IMR-90 (cell line): ENCODE results near the gene IKBKE. TPM values are rescaled to one million over a fixed set of nuclear protein-coding genes. Genes with fewer than 3 reads are reported as not detected.

Source experiments
- ATAC-seq: fragments of 200-7000 bp; cut with Tn5 transposase; 2 replicates; pipeline ENCODE4 v1.9.1; 2020; ENCODE audit warnings: low read depth, mild to moderate bottlenecking, moderate library complexity
- BruUV-seq: library from RNA; stranded (reverse); fragments of 400-500 nt; replicated peaks from 2 replicates; lab custom pipeline; 2021; lab: Mats Ljungman, UMichigan
- CTCF ChIA-PET: fragments of 300-600 bp; formaldehyde crosslinking; extraction: SDS; loops from one replicate; lab custom pipeline; 2021; ENCODE audit warnings: antibody characterized with exemption; lab: Yijun Ruan, JAX
- POLR2A ChIA-PET: fragments of 300-600 bp; sonication (Branson Sonifier 250); formaldehyde crosslinking; loops from one replicate; lab custom pipeline; 2022; ENCODE audit warnings: antibody characterized with exemption; ENCODE audit not compliant: unreplicated experiment; lab: Charles Lee
- DNase-seq: peaks from one replicate; pipeline ENCODE4 v3.0.0; 2013
- H2AFZ ChIP-seq: replicated peaks from 2 replicates; pipeline ENCODE3; 2013; ENCODE audit warnings: low read length, mild to moderate bottlenecking; ENCODE audit not compliant: poor library complexity
- H2AK5ac ChIP-seq: 2 replicates; pipeline ENCODE4 v1.6.1; 2013; ENCODE audit warnings: low read depth, low read length, inconsistent platforms
- H2AK9ac ChIP-seq: replicated peaks from 2 replicates; pipeline ENCODE3; 2013; ENCODE audit warnings: mild to moderate bottlenecking, low read depth, low read length, moderate library complexity; ENCODE audit not compliant: poor library complexity
- H2BK120ac ChIP-seq: 2 replicates; pipeline ENCODE4 v1.6.1; 2013; ENCODE audit warnings: low read depth, low read length, inconsistent platforms
- H2BK15ac ChIP-seq: 3 replicates; pipeline ENCODE4 v1.6.1; 2013; ENCODE audit warnings: low read depth, low read length, inconsistent platforms
- H2BK20ac ChIP-seq: 2 replicates; pipeline ENCODE4 v1.6.1; 2013; ENCODE audit warnings: low read depth, mild to moderate bottlenecking, inconsistent platforms, low read length, moderate library complexity
- H2BK5ac ChIP-seq: 2 replicates; pipeline ENCODE4 v1.6.1; 2013; ENCODE audit warnings: mild to moderate bottlenecking, low read depth, low read length, inconsistent platforms; ENCODE audit not compliant: poor library complexity, severe bottlenecking
- H3K14ac ChIP-seq: replicated peaks from 2 replicates; pipeline ENCODE4 v1.6.1; 2013; ENCODE audit warnings: low read depth, low read length, inconsistent platforms
- H3K18ac ChIP-seq: 2 replicates; pipeline ENCODE4 v1.6.1; 2013; ENCODE audit warnings: low read depth, low read length, control low read depth
- H3K23ac ChIP-seq: 2 replicates; pipeline ENCODE4 v1.6.1; 2013; ENCODE audit warnings: low read depth, low read length, inconsistent platforms
- H3K27ac ChIP-seq: 2 replicates; pipeline ENCODE4 v1.5.1; 2013; ENCODE audit warnings: mild to moderate bottlenecking, control low read depth, low read length; ENCODE audit not compliant: insufficient read depth
- H3K27me3 ChIP-seq: 2 replicates; pipeline ENCODE4 v1.6.1; 2013; ENCODE audit warnings: low read length; ENCODE audit not compliant: control insufficient read depth, insufficient read depth
- H3K36me3 ChIP-seq: 2 replicates; pipeline ENCODE4 v1.6.1; 2013; ENCODE audit warnings: low read length, mixed read lengths; ENCODE audit not compliant: control insufficient read depth, insufficient read depth
- H3K4ac ChIP-seq: 2 replicates; pipeline ENCODE4 v1.6.1; 2013; ENCODE audit warnings: low read depth, low read length, inconsistent platforms
- H3K4me1 ChIP-seq: 2 replicates; pipeline ENCODE4 v1.6.1; 2013; ENCODE audit warnings: low read length, mixed read lengths; ENCODE audit not compliant: control insufficient read depth, insufficient read depth
- H3K4me2 ChIP-seq: 2 replicates; pipeline ENCODE4 v1.6.1; 2013; ENCODE audit warnings: low read depth, mild to moderate bottlenecking, control low read depth, low read length, moderate library complexity
- H3K4me3 ChIP-seq: 2 replicates; pipeline ENCODE4 v1.5.1; 2013; ENCODE audit warnings: low read depth, mild to moderate bottlenecking, control low read depth, low read length, moderate library complexity; ENCODE audit not compliant: insufficient read depth
- H3K56ac ChIP-seq: 2 replicates; pipeline ENCODE4 v1.6.1; 2013; ENCODE audit warnings: low read length, inconsistent platforms; ENCODE audit not compliant: insufficient read depth; ENCODE audit errors: extremely low read depth
- H3K79me1 ChIP-seq, 2 experiments: 2 replicates each; pipeline ENCODE4 v1.6.1; 2013; ENCODE audit warnings: low read length in 2 of 2, inconsistent platforms in 1 of 2, low read depth in 1 of 2
- H3K9ac ChIP-seq: 2 replicates; pipeline ENCODE4 v1.6.1; 2013; ENCODE audit warnings: low read depth, low read length, control low read depth
- H3K9me1 ChIP-seq: 2 replicates; pipeline ENCODE4 v1.6.1; 2013; ENCODE audit warnings: low read length, inconsistent platforms; ENCODE audit not compliant: insufficient read depth
- H3K9me3 ChIP-seq: 2 replicates; pipeline ENCODE4 v1.6.1; 2013; ENCODE audit warnings: low read length; ENCODE audit not compliant: control insufficient read depth, insufficient read depth
- H4K20me1 ChIP-seq: 2 replicates; pipeline ENCODE4 v1.6.1; 2013; ENCODE audit warnings: low read length, inconsistent platforms; ENCODE audit not compliant: insufficient read depth
- H4K5ac ChIP-seq: 2 replicates; pipeline ENCODE4 v1.6.1; 2013; ENCODE audit warnings: mild to moderate bottlenecking, low read depth, low read length, control low read depth
- H4K8ac ChIP-seq, 2 experiments: 2 replicates each; pipeline ENCODE4 v1.6.1; 2013; ENCODE audit warnings: low read depth in 2 of 2, low read length in 2 of 2, control low read depth in 1 of 2, inconsistent platforms in 1 of 2
- H4K91ac ChIP-seq: 2 replicates; pipeline ENCODE4 v1.6.1; 2013; ENCODE audit warnings: low read depth, low read length, inconsistent platforms; ENCODE audit not compliant: insufficient read depth
- BHLHE40 ChIP-seq: fragments of 150-350 bp; IDR thresholded peaks from 2 replicates; pipeline ENCODE4 v1.6.1; 2016; ENCODE audit warnings: mild to moderate bottlenecking, low read depth, low read length
- CEBPB ChIP-seq: IDR thresholded peaks from 2 replicates; pipeline ENCODE4 v1.6.1; 2012; ENCODE audit warnings: low read depth, low read length, improper control_type of control experiment
- CHD1 ChIP-seq: IDR thresholded peaks from 2 replicates; pipeline ENCODE4 v1.6.1; 2012; ENCODE audit warnings: low read depth, low read length, improper control_type of control experiment
- FOS ChIP-seq: fragments of 150-350 bp; IDR thresholded peaks from 2 replicates; pipeline ENCODE4 v1.6.1; 2016; ENCODE audit warnings: low read depth, low read length
- MAFK ChIP-seq: IDR thresholded peaks from 2 replicates; pipeline ENCODE4 v1.6.1; 2012; ENCODE audit warnings: low read depth, low read length, improper control_type of control experiment
- MAZ ChIP-seq: IDR thresholded peaks from 2 replicates; pipeline ENCODE4 v1.6.1; 2012; ENCODE audit warnings: low read depth, mild to moderate bottlenecking, low read length, improper control_type of control experiment, moderate library complexity, borderline replicate concordance
- MXI1 ChIP-seq: IDR thresholded peaks from 2 replicates; pipeline ENCODE4 v1.6.1; 2012; ENCODE audit warnings: low read depth, mild to moderate bottlenecking, low read length, moderate library complexity, borderline replicate concordance
- NFE2L2 ChIP-seq: fragments of 150-350 bp; IDR thresholded peaks from 2 replicates; pipeline ENCODE4 v1.6.1; 2016; ENCODE audit warnings: low read depth, mild to moderate bottlenecking, low read length
- POLR2A ChIP-seq: IDR thresholded peaks from 2 replicates; pipeline ENCODE4 v1.6.1; 2012; ENCODE audit warnings: mild to moderate bottlenecking, low read depth, low read length
- RAD21 ChIP-seq: IDR thresholded peaks from 2 replicates; pipeline ENCODE4 v1.6.1; 2012; ENCODE audit warnings: low read length, improper control_type of control experiment
- RCOR1 ChIP-seq: IDR thresholded peaks from 2 replicates; pipeline ENCODE4 v1.6.1; 2012; ENCODE audit warnings: mild to moderate bottlenecking, low read length, improper control_type of control experiment; ENCODE audit not compliant: insufficient replicate concordance
- RFX5 ChIP-seq: IDR thresholded peaks from 2 replicates; pipeline ENCODE4 v1.8.0; 2012; ENCODE audit warnings: low read depth, mild to moderate bottlenecking, low read length, moderate library complexity
- SMC3 ChIP-seq: fragments of 150-350 bp; IDR thresholded peaks from 2 replicates; pipeline ENCODE4 v1.6.1; 2016; ENCODE audit warnings: low read depth, mild to moderate bottlenecking, antibody characterized with exemption, low read length, moderate library complexity
- WGBS, 2 experiments: methylation state at CpG; one replicate each; pipeline versions ENCODE4 v1.1.5 to v1.1.7; 2013; ENCODE audit warnings: missing lambda C conversion rate in 2 of 2; ENCODE audit not compliant: insufficient read length in 1 of 2; ENCODE audit errors: extremely low coverage in 2 of 2; 5-methylcytosine and 5-hydroxymethylcytosine counted together
- dilution Hi-C: fragments of 300-500 bp; cut with HindIII; formaldehyde crosslinking; loops from one replicate; pipeline ENCODE4 v1.14.3; 2018; ENCODE audit warnings: low sequenced_read_pairs; ENCODE audit not compliant: unreplicated experiment
- in situ Hi-C: fragments of 300-500 bp; cut with MboI; formaldehyde crosslinking; loops from 3 replicates; pipeline ENCODE4 v1.14.3; 2019; ENCODE audit warnings: low sequenced_read_pairs, inconsistent platforms, mixed read lengths
- intact Hi-C: fragments of 100-400 bp; cut with micrococcal nuclease; formaldehyde crosslinking; loops from 2 replicates; pipeline ENCODE4 v1.10.0; 2022
- polyA plus RNA-seq, 3 experiments: library from polyadenylated mRNA; depleted of rRNA; stranded (reverse); fragments of >200 nt; gene quantifications; 2 replicates each; pipeline ENCODE4 v1.2.3, GENCODE V29; 2012; ENCODE audit warnings: low replicate concordance in 1 of 3
- total RNA-seq: library from RNA; depleted of rRNA; stranded (reverse); fragments of >200 nt; gene quantifications from 2 replicates; pipeline ENCODE4 v1.2.3, GENCODE V29; 2012
- TF ChIP-seq, protein P1 (sequence below): conservative IDR thresholded peaks from 2 replicates; pipeline ENCODE4 v1.5.1; 2012; ENCODE audit warnings: mild to moderate bottlenecking, low read depth, low read length, improper control_type of control experiment
- TF ChIP-seq, protein P2 (sequence below): fragments of 150-350 bp; IDR thresholded peaks from 2 replicates; pipeline ENCODE4 v1.6.1; 2016; ENCODE audit warnings: low read depth, mild to moderate bottlenecking, low read length, moderate library complexity, borderline replicate concordance
- TF ChIP-seq, protein P3 (sequence below): fragments of 150-350 bp; IDR thresholded peaks from 2 replicates; pipeline ENCODE4 v1.6.1; 2017; ENCODE audit warnings: mild to moderate bottlenecking, antibody characterized with exemption, low read length, low read depth

The IKBKE gene
- total and polyA plus RNA-seq, 2 of the 4 experiments (the other 2 are of a cell fraction) = 20.3 to 24.0 TPM

DNA sequence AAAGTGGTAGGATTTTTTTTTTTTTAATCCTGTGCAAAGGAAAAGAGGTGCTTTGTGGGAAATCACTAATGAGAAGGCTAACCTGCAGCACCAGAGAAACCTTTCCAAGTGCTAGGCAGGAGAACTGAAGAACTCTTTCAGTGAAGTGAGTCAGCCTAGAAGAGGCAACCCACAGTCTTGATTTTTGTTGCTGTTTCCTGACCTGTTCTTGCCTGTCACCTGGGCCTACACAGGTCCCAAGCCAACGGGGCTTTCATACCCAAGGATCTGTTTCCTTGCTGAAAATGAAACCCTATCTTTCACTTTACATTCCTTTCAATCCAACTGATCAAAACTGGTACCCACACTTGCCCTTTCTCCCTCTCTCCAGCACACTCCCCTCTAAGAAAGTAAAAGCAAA, 7.1 kb upstream of the IKBKE start:
- no peak overlapping the region for H2BK120ac ChIP-seq
- in situ Hi-C loops = no loop called here
- no peak overlapping the region for H2AK5ac ChIP-seq
- H2AK9ac ChIP-seq = no peak overlapping the region
- H3K4me1 ChIP-seq = peaks cover 5% of the 10 kb centered on the region
- WGBS, 2 experiments = 100% methylated on average over 1 of the region's 1 CpG; no CpG with 5 or more reads in 1 of the 2 experiments
- TF ChIP-seq, protein P1, sequence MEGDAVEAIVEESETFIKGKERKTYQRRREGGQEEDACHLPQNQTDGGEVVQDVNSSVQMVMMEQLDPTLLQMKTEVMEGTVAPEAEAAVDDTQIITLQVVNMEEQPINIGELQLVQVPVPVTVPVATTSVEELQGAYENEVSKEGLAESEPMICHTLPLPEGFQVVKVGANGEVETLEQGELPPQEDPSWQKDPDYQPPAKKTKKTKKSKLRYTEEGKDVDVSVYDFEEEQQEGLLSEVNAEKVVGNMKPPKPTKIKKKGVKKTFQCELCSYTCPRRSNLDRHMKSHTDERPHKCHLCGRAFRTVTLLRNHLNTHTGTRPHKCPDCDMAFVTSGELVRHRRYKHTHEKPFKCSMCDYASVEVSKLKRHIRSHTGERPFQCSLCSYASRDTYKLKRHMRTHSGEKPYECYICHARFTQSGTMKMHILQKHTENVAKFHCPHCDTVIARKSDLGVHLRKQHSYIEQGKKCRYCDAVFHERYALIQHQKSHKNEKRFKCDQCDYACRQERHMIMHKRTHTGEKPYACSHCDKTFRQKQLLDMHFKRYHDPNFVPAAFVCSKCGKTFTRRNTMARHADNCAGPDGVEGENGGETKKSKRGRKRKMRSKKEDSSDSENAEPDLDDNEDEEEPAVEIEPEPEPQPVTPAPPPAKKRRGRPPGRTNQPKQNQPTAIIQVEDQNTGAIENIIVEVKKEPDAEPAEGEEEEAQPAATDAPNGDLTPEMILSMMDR = no peak
- TF ChIP-seq MXI1 = no peak
- TF ChIP-seq, protein P2, sequence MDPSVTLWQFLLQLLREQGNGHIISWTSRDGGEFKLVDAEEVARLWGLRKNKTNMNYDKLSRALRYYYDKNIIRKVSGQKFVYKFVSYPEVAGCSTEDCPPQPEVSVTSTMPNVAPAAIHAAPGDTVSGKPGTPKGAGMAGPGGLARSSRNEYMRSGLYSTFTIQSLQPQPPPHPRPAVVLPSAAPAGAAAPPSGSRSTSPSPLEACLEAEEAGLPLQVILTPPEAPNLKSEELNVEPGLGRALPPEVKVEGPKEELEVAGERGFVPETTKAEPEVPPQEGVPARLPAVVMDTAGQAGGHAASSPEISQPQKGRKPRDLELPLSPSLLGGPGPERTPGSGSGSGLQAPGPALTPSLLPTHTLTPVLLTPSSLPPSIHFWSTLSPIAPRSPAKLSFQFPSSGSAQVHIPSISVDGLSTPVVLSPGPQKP = no peak
- no peak for TF ChIP-seq MAZ
- TF ChIP-seq SMC3 = no peak
- no peak for TF ChIP-seq MAFK
- no peak for TF ChIP-seq CEBPB
- TF ChIP-seq RFX5 = no peak
- no peak for TF ChIP-seq POLR2A
- no peak for TF ChIP-seq FOS
- no peak for TF ChIP-seq RCOR1
- TF ChIP-seq, protein P3, sequence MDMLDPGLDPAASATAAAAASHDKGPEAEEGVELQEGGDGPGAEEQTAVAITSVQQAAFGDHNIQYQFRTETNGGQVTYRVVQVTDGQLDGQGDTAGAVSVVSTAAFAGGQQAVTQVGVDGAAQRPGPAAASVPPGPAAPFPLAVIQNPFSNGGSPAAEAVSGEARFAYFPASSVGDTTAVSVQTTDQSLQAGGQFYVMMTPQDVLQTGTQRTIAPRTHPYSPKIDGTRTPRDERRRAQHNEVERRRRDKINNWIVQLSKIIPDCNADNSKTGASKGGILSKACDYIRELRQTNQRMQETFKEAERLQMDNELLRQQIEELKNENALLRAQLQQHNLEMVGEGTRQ = no peak
- no peak for TF ChIP-seq NFE2L2
- TF ChIP-seq RAD21 = no peak
- no peak for TF ChIP-seq BHLHE40
- TF ChIP-seq CHD1 = no peak
- dilution Hi-C loops = no loop called here
- H3K14ac ChIP-seq = no peak overlapping the region
- H4K91ac ChIP-seq = no peak overlapping the region
- H2BK15ac ChIP-seq = no peak overlapping the region
- no peak for ATAC-seq
- no peak overlapping the region for H3K23ac ChIP-seq
- no peaks in the 10 kb centered on the region for H3K9me3 ChIP-seq
- no peaks in the 10 kb centered on the region for H4K20me1 ChIP-seq
- no peak overlapping the region for H3K4me3 ChIP-seq
- no peak overlapping the region for H4K8ac ChIP-seq
- H3K79me1 ChIP-seq = no peaks in the 10 kb centered on the region
- peaks cover 12% of the 10 kb centered on the region; the same call in 1 of the 2 replicates for H3K9me1 ChIP-seq
- no peaks in the 10 kb centered on the region for H3K27me3 ChIP-seq
- POLR2A ChIA-PET = no interaction called here
- H3K36me3 ChIP-seq = peaks cover 19% of the 10 kb centered on the region
- intact Hi-C loops = no loop called here
- no peak overlapping the region for H3K9ac ChIP-seq
- BruUV-seq = no TSS peak
- CTCF ChIA-PET = interaction anchor here (1.1 kb wide), 1 partner anchor 10 kb away, joined by 3 read pairs; no protein-coding TSS in a partner anchor
- no peak overlapping the region for H2AFZ ChIP-seq
- H3K18ac ChIP-seq = no peak overlapping the region
- H3K56ac ChIP-seq = no peak overlapping the region
- DNase-seq = no peak
- no peak overlapping the region for H3K4ac ChIP-seq
- no peak overlapping the region for H2BK5ac ChIP-seq
- H3K4me2 ChIP-seq = no peak overlapping the region
- H3K27ac ChIP-seq = no peak overlapping the region
- no peak overlapping the region for H2BK20ac ChIP-seq
- H4K5ac ChIP-seq = no peak overlapping the region
